T47D (cell line): ENCODE results near the gene VCPKMT.
"Not testable (repeated sequence)": the region's sequence is repeated elsewhere in the genome, so short reads cannot be mapped to it uniquely, and the experiment has no call there.

ENCODE experiments used
- DNase-seq, 2 experiments: peaks; one replicate each; pipeline versions ENCODE4 v3.0.0 to v3.0.0-alpha.2; 2011 to 2012; ENCODE audit warnings: low read depth in 1 of 2, low spot score in 1 of 2
- JUND ChIP-seq: IDR thresholded peaks from 2 replicates; pipeline ENCODE4 v1.6.1; 2012; ENCODE audit warnings: low read depth
- in situ Hi-C: cut with HindIII; loops from 2 replicates; pipeline ENCODE4 v1.10.0; 2016; ENCODE audit warnings: low sequenced_read_pairs, low pct_unique_long_range_greater_than_20kb

The VCPKMT gene

DNA sequence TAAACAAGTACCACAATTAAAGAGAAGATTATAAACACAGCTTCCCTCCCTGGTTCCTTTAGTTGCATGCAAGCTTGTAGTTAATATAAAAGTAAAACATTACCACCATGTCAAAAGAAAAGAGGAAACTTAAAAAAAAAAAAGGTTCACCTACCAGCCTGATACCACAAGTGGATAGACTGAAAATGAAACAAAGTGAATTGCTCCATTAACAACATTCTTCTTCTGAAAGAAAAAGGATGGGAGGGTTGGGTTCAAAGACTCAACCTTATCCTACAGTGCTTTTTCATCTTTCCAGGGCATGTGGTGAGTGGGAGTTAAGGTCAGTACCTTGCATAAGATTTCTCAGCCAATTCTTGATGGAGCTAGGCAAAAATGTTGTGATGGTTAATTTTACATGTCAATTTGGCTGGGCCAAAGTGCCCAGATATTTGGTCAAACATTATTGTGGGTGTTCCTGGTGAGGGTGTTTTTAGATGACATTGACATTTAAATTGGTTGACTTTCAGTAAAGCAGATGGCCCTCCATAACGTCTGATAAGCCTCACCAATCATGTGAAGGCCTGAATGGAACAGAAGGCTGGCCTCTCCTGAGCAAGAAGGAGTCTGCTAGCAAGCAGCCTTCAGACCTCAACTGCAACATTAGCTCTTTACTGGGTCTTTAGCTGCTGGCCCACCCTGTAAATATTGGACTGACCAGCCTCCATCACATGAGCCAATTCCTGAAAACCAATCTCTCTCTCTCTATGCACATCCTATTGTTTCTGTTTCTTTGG lies 28.8 kb downstream of the VCPKMT start:
- TF ChIP-seq JUND: no peak
- no peak for DNase-seq
- in situ Hi-C loops: no loop called here

DNA sequence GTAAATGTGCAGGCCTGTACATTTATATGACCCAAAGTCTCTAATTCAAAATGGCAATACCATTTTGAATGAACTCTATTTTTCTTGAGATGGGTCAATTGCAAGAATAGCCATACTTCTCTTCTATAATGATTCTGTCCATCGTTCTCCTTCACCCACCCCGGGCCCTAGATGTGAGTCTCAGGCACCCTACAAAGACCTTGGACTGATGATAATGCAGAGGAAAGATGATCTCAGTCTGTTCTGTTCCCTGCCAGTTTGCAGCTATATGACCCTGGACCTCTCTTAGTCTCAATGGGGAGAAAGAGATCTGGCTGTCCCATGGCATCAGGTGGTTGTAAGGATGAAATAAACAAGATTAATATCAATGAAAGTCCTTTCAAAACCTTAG lies 30.1 kb downstream of the VCPKMT start:
- in situ Hi-C loops: no loop called here
- no peak for TF ChIP-seq JUND
- no peak for DNase-seq

DNA sequence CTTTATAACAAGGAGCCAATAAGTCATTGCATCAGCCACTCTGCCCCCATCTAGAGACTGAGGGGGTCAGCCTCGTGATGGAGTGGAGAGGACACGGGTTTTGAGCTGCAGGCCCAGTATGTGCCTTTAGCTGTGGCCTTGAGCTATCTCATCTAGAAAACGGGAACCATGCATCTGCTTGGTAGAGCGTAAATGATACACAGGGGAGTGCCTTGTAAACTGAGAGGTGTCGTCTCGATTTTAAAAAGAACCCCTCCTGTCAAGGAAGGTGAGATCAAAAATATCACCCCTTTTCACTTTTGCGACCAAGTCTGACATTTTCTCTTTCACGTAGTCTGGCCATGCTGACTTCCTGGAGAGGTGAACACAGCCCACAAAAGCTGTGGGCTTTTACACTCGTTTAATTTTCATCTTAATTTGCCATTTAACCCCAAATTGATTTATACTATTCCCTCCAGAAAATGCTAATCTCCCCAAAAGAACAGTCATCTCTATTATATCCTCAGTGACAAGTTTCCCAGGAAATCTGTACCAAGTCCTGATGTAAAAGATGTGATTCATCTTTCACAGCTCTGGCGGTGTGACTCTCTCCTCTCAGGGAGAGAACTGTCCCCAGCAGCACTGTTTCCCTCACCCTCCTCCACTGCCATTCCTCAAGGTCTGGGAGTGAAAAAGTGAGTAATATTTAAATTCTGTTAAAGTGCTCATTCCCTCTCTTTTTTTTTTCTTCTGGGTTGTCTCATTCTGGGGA lies 30.6 kb downstream of the VCPKMT start:
- no peak for DNase-seq
- in situ Hi-C loops: no loop called here

DNA sequence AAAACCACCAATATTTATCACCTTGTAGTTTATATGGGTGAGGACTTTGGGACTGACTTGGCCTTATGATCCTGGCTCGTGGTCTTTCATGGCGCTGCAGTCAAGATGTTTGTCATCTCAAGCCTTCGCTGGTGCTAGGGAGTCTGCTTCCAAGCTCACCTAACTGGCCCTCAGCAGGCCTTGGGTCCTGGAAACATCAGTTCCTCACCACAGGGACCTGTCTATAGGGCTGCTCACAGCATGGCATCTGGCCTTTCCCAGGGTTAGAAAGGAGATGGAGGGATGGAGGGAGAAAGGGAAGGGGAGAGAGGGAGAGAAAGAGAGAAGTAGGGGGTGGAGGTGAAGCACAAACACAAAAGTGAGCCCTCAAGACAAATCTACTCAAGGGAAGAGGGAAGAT lies 31.7 kb downstream of the VCPKMT start:
- no peak for TF ChIP-seq JUND
- in situ Hi-C loops: no loop called here
- DNase-seq: no peak

More for the DNA sequence above, 30.6 kb downstream of the VCPKMT start:
- TF ChIP-seq JUND: no peak

DNA sequence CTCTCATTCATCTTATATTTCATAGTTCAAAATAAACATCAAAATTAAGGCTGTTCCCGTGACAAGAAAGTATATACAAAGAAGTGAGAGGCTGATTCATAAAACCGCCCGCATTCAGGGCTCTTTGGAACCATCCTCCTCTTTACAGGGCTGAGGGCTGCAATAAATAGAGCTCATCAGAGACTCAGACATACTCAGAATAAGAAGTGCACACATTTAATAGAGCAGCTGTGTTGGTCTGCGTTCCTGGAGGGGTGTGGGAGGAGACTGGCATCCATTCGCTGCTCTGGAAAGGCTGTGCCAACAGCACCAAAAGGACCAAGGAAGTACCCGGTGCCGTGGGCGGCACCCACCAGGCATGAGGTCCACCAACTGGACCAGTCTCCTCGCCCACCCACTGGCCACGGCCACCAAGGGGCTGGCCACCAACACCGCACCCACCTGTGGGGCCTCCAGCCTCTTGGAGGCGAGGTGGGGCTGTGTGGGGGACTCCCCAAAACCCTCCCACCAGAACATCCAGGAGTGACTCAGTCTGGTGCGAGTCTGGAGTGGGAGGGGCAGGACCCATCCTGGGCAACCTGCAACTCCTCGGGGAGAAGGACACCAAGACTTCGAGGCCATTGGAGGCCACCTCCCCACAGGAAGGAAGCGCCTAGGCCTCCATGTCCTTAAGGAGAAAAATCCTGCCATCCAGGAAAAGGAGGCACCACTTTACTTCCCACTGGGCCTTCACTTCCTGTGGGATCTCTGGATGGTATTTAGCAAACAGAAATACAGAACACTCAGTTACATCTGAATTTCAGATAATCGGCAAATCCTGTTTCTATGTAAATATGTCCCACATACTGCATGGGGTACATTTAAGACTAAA lies 32.7 kb downstream of the VCPKMT start:
- in situ Hi-C loops: no loop called here
- TF ChIP-seq JUND: no peak
- no peak for DNase-seq

DNA sequence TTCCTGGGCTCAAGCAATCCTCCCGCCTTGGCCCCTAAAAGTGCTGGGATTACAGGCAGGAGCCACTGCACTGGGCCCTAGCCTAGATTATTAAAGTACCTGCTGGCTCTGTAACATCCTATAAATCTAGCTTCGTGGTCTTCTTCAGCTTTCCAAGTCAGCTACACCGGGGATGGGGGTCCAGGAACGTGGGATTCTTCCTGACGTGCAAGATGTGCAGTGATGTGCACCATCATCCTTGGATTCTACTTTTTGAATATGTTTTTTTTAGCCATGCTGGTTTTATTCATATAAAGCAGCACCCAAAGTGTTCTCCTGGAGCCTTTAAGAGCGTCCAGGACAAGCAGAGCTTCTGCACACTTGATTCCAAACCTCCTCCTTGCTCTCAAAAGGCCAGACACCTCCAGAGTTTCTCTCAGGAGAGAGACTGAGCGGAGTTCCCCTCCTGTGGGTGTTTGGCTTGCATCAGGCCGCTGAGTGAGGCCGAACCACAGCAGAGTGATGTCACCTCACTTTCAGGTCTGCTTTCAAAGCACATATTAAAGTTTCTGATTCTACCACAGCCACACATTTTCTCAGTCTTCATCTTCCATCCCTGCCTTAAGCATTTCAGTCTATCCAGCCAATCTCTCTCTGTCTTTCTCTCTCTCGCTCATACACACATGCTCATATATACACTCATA lies 33.4 kb downstream of the VCPKMT start:
- no peak for TF ChIP-seq JUND
- no peak for DNase-seq
- in situ Hi-C loops: no loop called here

DNA sequence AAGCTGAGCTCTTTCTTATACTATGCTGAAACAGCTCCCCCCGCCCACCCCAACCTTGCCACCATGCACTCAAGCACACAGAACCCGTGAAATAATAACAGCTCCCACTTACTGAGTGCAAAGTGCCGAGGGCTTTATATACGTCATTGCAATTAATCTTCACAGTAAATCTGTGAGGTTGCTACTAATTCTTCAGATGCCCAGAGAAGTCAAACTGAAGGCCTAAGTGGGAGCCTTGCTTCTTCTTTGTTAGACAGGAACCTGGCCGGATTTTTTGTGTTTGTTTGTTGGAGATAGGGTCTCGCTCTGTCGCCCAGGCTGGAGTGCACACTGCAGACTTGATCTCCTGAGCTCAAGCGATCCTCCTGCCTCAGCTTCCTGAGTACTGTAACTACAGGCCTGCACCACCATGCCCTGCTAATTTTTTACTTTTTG lies 34.0 kb downstream of the VCPKMT start:
- DNase-seq: peak; percentile 41 to 57
- no peak for TF ChIP-seq JUND
- in situ Hi-C loops: no loop called here

DNA sequence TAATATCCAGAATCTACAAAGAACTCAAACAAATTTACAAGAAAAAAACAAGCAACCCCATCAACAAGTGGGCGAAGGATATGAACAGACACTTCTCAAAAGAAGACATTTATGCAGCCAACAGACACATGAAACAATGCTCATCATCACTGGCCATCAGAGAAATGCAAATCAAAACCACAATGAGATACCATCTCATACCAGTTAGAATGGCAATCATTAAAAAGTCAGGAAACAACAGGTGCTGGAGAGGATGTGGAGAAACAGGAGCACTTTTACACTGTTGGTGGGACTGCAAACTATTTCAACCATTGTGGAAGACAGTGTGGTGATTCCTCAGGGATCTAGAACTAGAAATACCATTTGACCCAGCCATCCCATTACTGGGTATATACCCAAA lies 37.3 kb downstream of the VCPKMT start:
- DNase-seq, in situ Hi-C loops: not testable (repeated sequence)

DNA sequence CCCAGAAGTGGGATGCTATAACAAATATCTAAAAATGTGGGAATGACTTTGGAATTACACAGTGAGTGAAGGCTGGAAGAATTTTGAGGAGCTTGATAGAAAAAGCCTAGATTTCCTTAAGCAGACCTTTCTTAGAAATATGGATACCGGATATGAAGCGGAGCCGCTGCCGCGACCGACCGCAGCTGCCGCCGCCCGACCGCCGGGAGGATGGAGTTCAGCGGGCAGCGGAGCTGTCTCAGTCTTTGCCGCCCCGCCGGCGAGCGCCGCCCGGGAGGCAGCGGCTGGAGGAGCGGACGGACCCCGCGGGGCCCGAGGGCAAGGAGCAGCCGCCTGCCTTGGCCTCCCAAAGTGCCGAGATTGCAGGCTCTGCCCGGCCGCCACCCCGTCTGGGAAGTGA lies 42.7 kb downstream of the VCPKMT start:
- DNase-seq, in situ Hi-C loops: not testable (repeated sequence)

DNA sequence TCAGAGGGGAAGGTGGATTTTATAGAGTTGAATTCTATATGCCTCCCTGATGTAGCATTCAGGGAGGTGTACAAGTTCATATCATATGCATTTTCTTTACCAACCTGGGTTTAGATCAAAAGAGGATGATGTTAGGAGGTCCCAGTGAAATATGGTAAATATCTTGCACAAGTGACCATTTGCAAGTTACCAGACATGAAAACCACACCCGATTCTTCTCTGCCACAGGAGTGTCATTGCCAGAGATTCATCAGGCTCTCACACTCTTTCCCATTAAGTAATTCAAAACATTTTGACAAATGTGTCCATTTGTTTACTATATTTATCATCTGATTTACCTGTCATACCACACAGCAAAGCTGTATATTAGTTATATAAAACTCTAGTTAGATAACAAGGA lies 44.0 kb downstream of the VCPKMT start:
- in situ Hi-C loops: no loop called here
- no peak for DNase-seq
- no peak for TF ChIP-seq JUND

DNA sequence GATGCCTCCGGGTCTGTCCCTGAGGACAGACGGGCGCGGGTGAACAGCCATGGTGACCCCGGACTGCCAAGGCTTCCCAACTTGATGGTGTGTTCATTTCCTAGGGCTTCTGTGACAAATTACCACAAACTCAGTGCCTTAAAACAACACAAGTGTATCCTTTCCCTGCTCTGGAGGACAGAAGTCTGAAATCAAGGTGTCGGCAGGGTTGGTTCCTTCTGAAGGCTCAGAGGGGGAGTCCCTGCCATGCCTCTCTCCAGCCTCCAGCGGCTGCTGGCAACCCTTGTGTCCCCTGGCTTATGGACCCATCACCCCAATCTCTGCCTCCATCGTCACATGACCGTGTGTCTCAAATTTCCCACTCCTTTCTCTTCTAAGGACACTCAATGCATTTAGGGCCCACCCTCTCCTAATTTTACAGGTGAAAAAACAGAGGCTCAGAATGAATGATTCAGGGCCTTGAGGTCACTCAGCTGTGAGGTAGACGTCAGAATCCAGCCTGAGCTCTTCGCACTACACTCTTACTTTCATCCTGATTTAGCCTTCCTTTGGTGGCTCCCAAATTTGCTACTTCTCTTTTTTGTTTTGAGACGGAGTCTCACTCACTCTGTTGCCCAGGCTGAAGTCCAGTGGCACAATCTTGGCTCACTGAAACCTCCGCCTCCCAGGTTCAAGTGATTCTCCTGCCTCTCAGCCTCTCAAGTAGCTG lies 45.4 kb downstream of the VCPKMT start:
- in situ Hi-C loops: no loop called here
- DNase-seq: no peak
- no peak for TF ChIP-seq JUND

DNA sequence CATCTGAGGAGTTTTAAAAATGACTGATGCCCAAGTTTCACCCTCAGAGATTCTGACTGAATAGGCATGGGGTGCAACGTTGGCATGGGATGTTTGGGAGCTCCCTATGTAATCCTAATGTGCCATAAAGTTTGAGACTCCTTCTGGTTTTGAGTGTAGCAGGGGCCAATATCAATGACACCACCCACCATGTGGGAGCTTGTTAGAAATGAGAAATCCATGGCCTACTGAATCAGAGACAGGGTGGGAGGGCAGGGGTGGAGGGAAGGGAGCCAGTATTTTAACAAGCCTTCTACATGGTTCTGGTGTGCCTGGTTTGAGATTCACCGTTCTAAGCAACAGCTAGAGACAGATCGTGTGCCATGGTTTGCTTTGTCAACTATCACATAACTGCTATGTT lies 46.1 kb downstream of the VCPKMT start:
- DNase-seq: no peak
- TF ChIP-seq JUND: no peak
- in situ Hi-C loops: no loop called here
